ENCODE results near the gene TIAL1.
"Not testable (repeated sequence)": the region's sequence is repeated elsewhere in the genome, so short reads cannot be mapped to it uniquely, and the experiment has no call there.

DNA sequence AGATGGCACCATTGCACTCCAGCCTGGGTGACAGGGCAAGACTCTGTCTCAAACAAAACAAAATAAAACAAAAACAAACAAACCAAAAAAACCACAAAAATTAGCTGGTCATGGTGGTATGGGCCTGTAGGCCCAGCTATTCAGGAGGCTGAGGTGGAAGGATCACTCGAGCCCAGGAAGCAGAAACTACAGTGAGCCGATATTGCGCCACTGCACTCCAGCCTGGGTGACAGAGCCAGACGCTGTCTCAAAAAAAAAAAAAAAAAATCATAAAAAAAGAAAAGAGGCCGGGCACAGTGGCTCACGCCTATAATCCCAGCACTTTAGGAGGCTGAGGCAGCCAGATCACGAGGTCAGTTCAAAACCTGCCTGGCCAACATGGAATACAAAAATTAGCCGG, 64.0 kb downstream of the TIAL1 start:
- TF ChIP-seq, protein P1, sequence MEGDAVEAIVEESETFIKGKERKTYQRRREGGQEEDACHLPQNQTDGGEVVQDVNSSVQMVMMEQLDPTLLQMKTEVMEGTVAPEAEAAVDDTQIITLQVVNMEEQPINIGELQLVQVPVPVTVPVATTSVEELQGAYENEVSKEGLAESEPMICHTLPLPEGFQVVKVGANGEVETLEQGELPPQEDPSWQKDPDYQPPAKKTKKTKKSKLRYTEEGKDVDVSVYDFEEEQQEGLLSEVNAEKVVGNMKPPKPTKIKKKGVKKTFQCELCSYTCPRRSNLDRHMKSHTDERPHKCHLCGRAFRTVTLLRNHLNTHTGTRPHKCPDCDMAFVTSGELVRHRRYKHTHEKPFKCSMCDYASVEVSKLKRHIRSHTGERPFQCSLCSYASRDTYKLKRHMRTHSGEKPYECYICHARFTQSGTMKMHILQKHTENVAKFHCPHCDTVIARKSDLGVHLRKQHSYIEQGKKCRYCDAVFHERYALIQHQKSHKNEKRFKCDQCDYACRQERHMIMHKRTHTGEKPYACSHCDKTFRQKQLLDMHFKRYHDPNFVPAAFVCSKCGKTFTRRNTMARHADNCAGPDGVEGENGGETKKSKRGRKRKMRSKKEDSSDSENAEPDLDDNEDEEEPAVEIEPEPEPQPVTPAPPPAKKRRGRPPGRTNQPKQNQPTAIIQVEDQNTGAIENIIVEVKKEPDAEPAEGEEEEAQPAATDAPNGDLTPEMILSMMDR (IDR thresholded peaks at IDR 0.05; ENCODE audit: insufficient read depth, low read length, poor library complexity, severe bottlenecking): not testable (repeated sequence)
- not testable (repeated sequence) for TF ChIP-seq EZH2phosphoT487 (conservative IDR thresholded peaks at IDR 0.05; ENCODE audit: low read length)
